GM12878 (cell line): Measurements from ENCODE around the gene FLYWCH2. TPM values are rescaled to one million over a fixed set of nuclear protein-coding genes. Genes with fewer than 3 reads are reported as not detected.

Experiments used
- ATAC-seq: fragments of 200-7000 bp; cut with Tn5 transposase; 3 replicates; pipeline ENCODE4 v1.9.1; 2020; ENCODE audit warnings: mild to moderate bottlenecking, moderate library complexity
- BruUV-seq: library from RNA; stranded (reverse); fragments of 400-500 nt; replicated peaks from 2 replicates; lab custom pipeline; 2021; lab: Mats Ljungman, UMichigan
- CTCF ChIA-PET: fragments of 300-600 bp; sonication (Branson Sonifier 250); formaldehyde crosslinking; extraction: SDS; loops from one replicate; lab custom pipeline; 2021; ENCODE audit warnings: inconsistent platforms; lab: Yijun Ruan, JAX
- POLR2A ChIA-PET: fragments of 350-600 bp; formaldehyde crosslinking; extraction: SDS; loops from one replicate; lab custom pipeline; 2021; ENCODE audit warnings: inconsistent platforms; lab: Charles Lee
- RAD21 ChIA-PET: fragments of 300-600 bp; sonication (Branson Sonifier 250); formaldehyde crosslinking; loops from one replicate; lab custom pipeline; 2023; ENCODE audit warnings: antibody characterized with exemption; ENCODE audit not compliant: unreplicated experiment; lab: Charles Lee
- SMC1A ChIA-PET: fragments of 300-600 bp; sonication (Branson Sonifier 250); formaldehyde crosslinking; loops from one replicate; lab custom pipeline; 2023; ENCODE audit not compliant: unreplicated experiment, uncharacterized antibody; lab: Charles Lee
- DNase-seq: peaks from one replicate; pipeline ENCODE4 v3.0.0-alpha.2; 2011; ENCODE audit warnings: low read depth, low spot score
- FAIRE-seq: peaks from 3 replicates; lab custom pipeline; 2011; peaks lifted over from hg19 to GRCh38; lab: Jason Lieb, UNC
- H2AFZ ChIP-seq: 2 replicates; pipeline ENCODE4 v1.6.0; 2011; ENCODE audit warnings: low read depth, low read length, control low read depth; ENCODE audit not compliant: control insufficient read depth
- H3K27ac ChIP-seq: 2 replicates; pipeline ENCODE4 v1.5.1; 2011; ENCODE audit warnings: control low read depth; ENCODE audit not compliant: control insufficient read depth, insufficient read depth
- H3K27me3 ChIP-seq, 2 experiments: replicated peaks in 1 of 2; 2 replicates each; pipeline versions ENCODE4 v1.6.0 to v1.6.1; 2011; ENCODE audit warnings: low read length in 1 of 2; ENCODE audit not compliant: control insufficient read depth in 2 of 2, insufficient read depth in 2 of 2
- H3K36me3 ChIP-seq, 2 experiments: 2 replicates each; pipeline ENCODE4 v1.5.1; 2011; ENCODE audit warnings: low read length in 1 of 2; ENCODE audit not compliant: control insufficient read depth in 2 of 2, insufficient read depth in 2 of 2
- H3K4me1 ChIP-seq: 2 replicates; pipeline ENCODE4 v1.6.1; 2011; ENCODE audit warnings: mild to moderate bottlenecking, low read length, moderate library complexity, mixed read lengths; ENCODE audit not compliant: control insufficient read depth, insufficient read depth
- H3K4me2 ChIP-seq: 2 replicates; pipeline ENCODE4 v1.6.0; 2011; ENCODE audit warnings: control low read depth; ENCODE audit not compliant: control insufficient read depth, insufficient read depth
- H3K4me3 ChIP-seq: fragments of 200-600 bp; sonication (generic); 2 replicates; pipeline ENCODE4 v1.5.1; 2016
- H3K79me2 ChIP-seq: 2 replicates; pipeline ENCODE4 v1.6.0; 2011; ENCODE audit warnings: low read length; ENCODE audit not compliant: control insufficient read depth, insufficient read depth
- H3K9ac ChIP-seq: 2 replicates; pipeline ENCODE4 v1.8.0; 2011; ENCODE audit warnings: low read length, control low read depth, mixed read lengths; ENCODE audit not compliant: control insufficient read depth, insufficient read depth
- H3K9me3 ChIP-seq: replicated peaks from 3 replicates; pipeline ENCODE4 v1.5.1; 2011; ENCODE audit warnings: mild to moderate bottlenecking, low read length; ENCODE audit not compliant: control insufficient read depth, insufficient read depth
- H4K20me1 ChIP-seq: 2 replicates; pipeline ENCODE4 v1.6.0; 2011; ENCODE audit not compliant: control insufficient read depth, insufficient read depth
- BACH1 ChIP-seq: fragments of 450-650 bp; IDR thresholded peaks from 2 replicates; pipeline ENCODE4 v1.6.1; 2017; ENCODE audit warnings: mild to moderate bottlenecking, borderline replicate concordance
- BMI1 ChIP-seq: fragments of 450-650 bp; IDR thresholded peaks from 2 replicates; pipeline ENCODE4 v1.6.1; 2016; ENCODE audit warnings: mild to moderate bottlenecking, moderate library complexity, borderline replicate concordance
- CTCF ChIP-seq, 3 experiments: IDR thresholded peaks in 2 of 3; conservative IDR thresholded peaks in 1 of 3; 2 replicates each; pipeline ENCODE4 v1.5.1; 2011; ENCODE audit warnings: low read depth in 3 of 3, low read length in 3 of 3, mild to moderate bottlenecking in 3 of 3, control low read depth in 2 of 3, moderate library complexity in 2 of 3, inconsistent platforms in 1 of 3, mixed read lengths in 1 of 3; ENCODE audit not compliant: control insufficient read depth in 2 of 3, insufficient read depth in 1 of 3; ENCODE audit errors: extremely low read depth in 1 of 3
- E2F4 ChIP-seq: IDR thresholded peaks from 2 replicates; pipeline ENCODE4 v1.6.1; 2012; ENCODE audit warnings: low read depth, low read length, improper control_type of control experiment
- EED ChIP-seq: sonication (generic); IDR thresholded peaks from 2 replicates; pipeline ENCODE4 v1.6.1; 2016; ENCODE audit warnings: antibody characterized with exemption, low read depth
- FOS ChIP-seq: IDR thresholded peaks from 3 replicates; pipeline ENCODE4 v1.6.1; 2011; ENCODE audit warnings: borderline replicate concordance; ENCODE audit not compliant: insufficient read length; ENCODE audit errors: extremely low read depth
- FOXM1 ChIP-seq: IDR thresholded peaks from 2 replicates; pipeline ENCODE4 v1.6.1; 2012; ENCODE audit warnings: low read depth, mild to moderate bottlenecking, inconsistent platforms, low read length, moderate library complexity
- IRF4 ChIP-seq: IDR thresholded peaks from 2 replicates; pipeline ENCODE4 v1.6.1; 2011; ENCODE audit warnings: low read depth, low read length
- JUNB ChIP-seq: IDR thresholded peaks from 2 replicates; pipeline ENCODE4 v1.6.1; 2016; ENCODE audit warnings: antibody characterized with exemption, mild to moderate bottlenecking
- JUND ChIP-seq: IDR thresholded peaks from 2 replicates; pipeline ENCODE4 v1.6.1; 2012; ENCODE audit warnings: low read depth, mild to moderate bottlenecking, low read length, improper control_type of control experiment, moderate library complexity
- MYC ChIP-seq: IDR thresholded peaks from 2 replicates; pipeline ENCODE4 v1.6.1; 2011; ENCODE audit warnings: mild to moderate bottlenecking, low read length, moderate library complexity, inconsistent platforms; ENCODE audit not compliant: insufficient read depth, insufficient replicate concordance, insufficient read length, severe bottlenecking
- PKNOX1 ChIP-seq: fragments of 450-650 bp; IDR thresholded peaks from 2 replicates; pipeline ENCODE4 v1.6.1; 2016; ENCODE audit warnings: mild to moderate bottlenecking
- REST ChIP-seq: IDR thresholded peaks from 2 replicates; pipeline ENCODE4 v1.6.1; 2012; ENCODE audit warnings: mild to moderate bottlenecking, low read depth, low read length
- WGBS: methylation state at CpG from one replicate; pipeline ENCODE4 v1.1.6; 2016; ENCODE audit warnings: low lambda C conversion rate; ENCODE audit not compliant: insufficient replicate concordance, insufficient coverage; ENCODE audit errors: missing lambda C conversion rate; 5-methylcytosine and 5-hydroxymethylcytosine counted together
- in situ Hi-C: fragments of 300-500 bp; cut with MboI; formaldehyde crosslinking; loops from 9 replicates; pipeline ENCODE4 v1.14.3; 2018; ENCODE audit warnings: mixed read lengths
- intact Hi-C: fragments of 100-400 bp; cut with micrococcal nuclease; formaldehyde crosslinking; loops from one replicate; pipeline ENCODE4 v1.14.2; 2022; ENCODE audit not compliant: unreplicated experiment
- polyA plus RNA-seq, 11 experiments: library from polyadenylated mRNA; depleted of rRNA in 4 of 11; unstranded in 6 of 11; stranded (reverse) in 5 of 11; fragments of >200 nt; fragmentation: Nextera tagmentation in 4 of 11; fragmentation: Illumina TruSeq in 1 of 11; extraction: Ambion mirVana in 4 of 11; extraction: Trizol in 1 of 11; gene quantifications; 1 replicate in 1 of 11; 2 replicates in 10 of 11; pipeline versions ENCODE4 v1.2.1 to v1.2.3, GENCODE V29; 2011 to 2016; ENCODE audit warnings: inconsistent platforms in 2 of 11, missing spikeins in 2 of 11, low read depth in 1 of 11
- total RNA-seq, 4 experiments: library from RNA; depleted of rRNA in 3 of 4; stranded (reverse); fragments of >200 nt in 3 of 4; fragmentation: Illumina TruSeq in 1 of 4; extraction: Trizol in 1 of 4; gene quantifications; 2 replicates each; pipeline versions ENCODE4 v1.2.1 to v1.2.3, GENCODE V29; 2013 to 2021
- TF ChIP-seq, protein P1 (sequence below): fragments of 450-650 bp; IDR thresholded peaks from 2 replicates; pipeline ENCODE4 v1.6.1; 2016; ENCODE audit warnings: mild to moderate bottlenecking

Gene FLYWCH2
- total and polyA plus RNA-seq, 10 of the 15 experiments (the other 5 are each of a cell fraction or from before 2014, with no cell fraction given), result 0.27 to 43.1 (median 17.7) TPM

DNA sequence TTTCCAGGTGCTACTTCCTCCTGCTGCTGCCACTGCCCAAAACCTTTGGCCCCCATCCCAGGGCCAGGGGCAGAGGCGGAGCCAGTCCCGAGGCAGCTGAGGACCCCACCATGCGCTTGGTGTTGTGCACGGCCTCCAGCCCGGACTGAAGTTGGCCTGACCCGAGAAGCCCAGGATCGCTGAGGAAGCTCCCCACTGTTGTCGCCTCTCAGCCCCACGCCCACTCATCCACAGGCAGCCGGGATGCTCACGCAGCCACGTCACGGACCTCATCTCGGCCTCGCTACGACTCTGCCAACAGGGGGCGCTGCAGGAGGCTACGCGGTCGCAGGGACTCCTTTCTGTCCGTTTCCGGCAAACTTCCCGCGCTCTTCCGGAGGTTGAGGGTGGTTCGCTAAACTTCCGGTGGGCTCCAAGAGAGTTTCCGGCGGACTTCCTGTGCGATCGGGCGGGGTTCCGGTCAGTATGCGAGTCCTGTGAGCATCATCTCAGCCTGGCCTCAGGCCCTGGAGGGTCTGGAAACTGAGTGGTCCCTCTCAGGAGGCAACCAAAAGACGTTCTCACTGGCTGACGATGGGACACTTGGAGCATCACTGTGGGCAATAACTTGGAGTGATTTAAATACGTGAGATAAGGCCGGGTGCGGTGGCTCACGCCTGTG is 40.5 kb upstream of the FLYWCH2 start:
- intact Hi-C loops (no loop called here), in situ Hi-C loops (no loop called here)
- ChIA-PET POLR2A (no interaction called here), RAD21 (interaction anchor here (1.9 kb wide), 1 partner anchor 26 kb away, joined by 4 read pairs; no protein-coding TSS in a partner anchor), CTCF (no interaction called here), SMC1A (no interaction called here)
- H3K79me2 ChIP-seq, result no peaks in the 10 kb centered on the region
- H3K9ac ChIP-seq, result peak overlapping the region; percentile 44
- 36% methylated on average over 40 of the region's 40 CpGs for WGBS
- peak overlapping the region; percentile 45; the same call in 1 of the 2 replicates for H3K4me3 ChIP-seq
- peaks cover 3% of the 10 kb centered on the region; the same call in 1 of the 3 replicates for H3K9me3 ChIP-seq
- DNase-seq (no peak), FAIRE-seq (peak; percentile 35), ATAC-seq (no peak)
- no peak overlapping the region for H3K27ac ChIP-seq
- peaks cover 9% of the 10 kb centered on the region; the same call in 1 of the 2 replicates for H3K4me1 ChIP-seq
- no peaks in the 10 kb centered on the region for H4K20me1 ChIP-seq
- peak overlapping the region; percentile 84 for H3K4me2 ChIP-seq
- H3K27me3 ChIP-seq, result peaks cover 0 to 2% of the 10 kb centered on the region in 2 experiments; a peak in 1 of 4 replicates
- no TSS peak for BruUV-seq
- H3K36me3 ChIP-seq, result no peaks in the 10 kb centered on the region
- H2AFZ ChIP-seq, result peak overlapping the region; percentile 83
- no peak for TF ChIP-seq EED
- TF ChIP-seq BACH1, result no peak
- no peak for TF ChIP-seq JUND
- TF ChIP-seq MYC, result no peak
- TF ChIP-seq BMI1, result no peak
- no peak for TF ChIP-seq REST
- TF ChIP-seq CTCF (IDR thresholded peaks at IDR 0.05 in 2 of 3, conservative IDR thresholded peaks at IDR 0.05 in 1 of 3; ENCODE audit: control insufficient read depth in 2 of 3, extremely low read depth in 1 of 3, insufficient read depth in 1 of 3, low read depth in 3 of 3, low read length in 3 of 3), result peak in 2 of 3 experiments; percentile 26 to 76; a peak in 4 of 6 replicates
- TF ChIP-seq IRF4, result no peak
- TF ChIP-seq E2F4, result no peak
- no peak for TF ChIP-seq FOXM1
- no peak for TF ChIP-seq JUNB
- TF ChIP-seq PKNOX1, result no peak
- TF ChIP-seq, protein P1, sequence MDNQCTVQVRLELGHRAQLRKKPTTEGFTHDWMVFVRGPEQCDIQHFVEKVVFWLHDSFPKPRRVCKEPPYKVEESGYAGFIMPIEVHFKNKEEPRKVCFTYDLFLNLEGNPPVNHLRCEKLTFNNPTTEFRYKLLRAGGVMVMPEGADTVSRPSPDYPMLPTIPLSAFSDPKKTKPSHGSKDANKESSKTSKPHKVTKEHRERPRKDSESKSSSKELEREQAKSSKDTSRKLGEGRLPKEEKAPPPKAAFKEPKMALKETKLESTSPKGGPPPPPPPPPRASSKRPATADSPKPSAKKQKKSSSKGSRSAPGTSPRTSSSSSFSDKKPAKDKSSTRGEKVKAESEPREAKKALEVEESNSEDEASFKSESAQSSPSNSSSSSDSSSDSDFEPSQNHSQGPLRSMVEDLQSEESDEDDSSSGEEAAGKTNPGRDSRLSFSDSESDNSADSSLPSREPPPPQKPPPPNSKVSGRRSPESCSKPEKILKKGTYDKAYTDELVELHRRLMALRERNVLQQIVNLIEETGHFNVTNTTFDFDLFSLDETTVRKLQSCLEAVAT, result no peak
- TF ChIP-seq FOS, result no peak
